T-cell (primary cell): ENCODE data around the gene AP1S3. TPM values are rescaled to one million over a fixed set of nuclear protein-coding genes. Genes with fewer than 3 reads are reported as not detected.
"Not testable (repeated sequence)": the region's sequence is repeated elsewhere in the genome, so short reads cannot be mapped to it uniquely, and the experiment has no call there.

Experiments
- ATAC-seq, 4 experiments: fragments of 200-7000 bp in 3 of 4; fragments of 150-1000 bp in 1 of 4; cut with Tn5 transposase; replicated peaks in 1 of 4; 1 replicate in 3 of 4; 2 replicates in 1 of 4; pipeline ENCODE4 v1.10.0; 2021; ENCODE audit warnings: moderate library complexity in 3 of 4, mild to moderate bottlenecking in 2 of 4, moderate number of reproducible peaks in 1 of 4
- CTCF ChIA-PET, 2 donors: fragments of 300-600 bp; sonication (Branson Sonifier 250); formaldehyde crosslinking; loops; one replicate each; lab custom pipeline; 2022; ENCODE audit warnings: antibody characterized with exemption in 2 of 2; lab: Charles Lee
- POLR2A ChIA-PET, 2 donors: fragments of 300-600 bp; sonication (Branson Sonifier 250); formaldehyde crosslinking; loops; one replicate each; lab custom pipeline; 2022; ENCODE audit warnings: antibody characterized with exemption in 2 of 2; lab: Charles Lee
- DNase-seq, 35 experiments: peaks; one replicate each; pipeline versions ENCODE4 v3.0.0 to v3.0.0-alpha.2; 2013 to 2023
- H3K27ac ChIP-seq: one replicate; pipeline ENCODE4 v1.5.1; 2013; ENCODE audit warnings: low read length
- H3K27me3 ChIP-seq, 2 experiments: replicated peaks in 1 of 2; 1 replicate in 1 of 2; 2 replicates in 1 of 2; pipeline versions ENCODE4 v1.6.1 to v1.7.0; 2013; ENCODE audit warnings: low read length in 1 of 2, mixed read lengths in 1 of 2; ENCODE audit not compliant: control insufficient read depth in 2 of 2, insufficient read depth in 2 of 2; ENCODE audit errors: extremely low read depth in 1 of 2
- H3K36me3 ChIP-seq, 2 donors: 1 replicate in 1 of 2; 2 replicates in 1 of 2; pipeline versions ENCODE4 v1.6.1 to v1.7.0; 2013; ENCODE audit warnings: low read length in 1 of 2; ENCODE audit not compliant: control insufficient read depth in 2 of 2, insufficient read depth in 1 of 2; ENCODE audit errors: extremely low read depth in 1 of 2
- H3K4me1 ChIP-seq, 2 experiments: 1 replicate in 1 of 2; 2 replicates in 1 of 2; pipeline versions ENCODE4 v1.6.1 to v1.7.0; 2013; ENCODE audit warnings: low read length in 2 of 2, mixed read lengths in 1 of 2; ENCODE audit not compliant: insufficient read depth in 2 of 2, control insufficient read depth in 1 of 2; ENCODE audit errors: extremely low read depth in 1 of 2
- H3K4me3 ChIP-seq, 2 donors: 1 replicate in 1 of 2; 2 replicates in 1 of 2; pipeline versions ENCODE4 v1.5.1 to v1.7.0; 2013; ENCODE audit warnings: mild to moderate bottlenecking in 2 of 2, low read length in 1 of 2, moderate library complexity in 1 of 2; ENCODE audit not compliant: control insufficient read depth in 1 of 2; ENCODE audit errors: extremely low read depth in 1 of 2
- H3K9me3 ChIP-seq: 2 replicates; pipeline ENCODE4 v1.7.0; 2013
- H3K27ac Mint-ChIP-seq, 2 donors: one replicate each; pipeline ENCODE4 v1.8.0; 2020 to 2021; ENCODE audit warnings: mild to moderate bottlenecking in 2 of 2, mixed read lengths in 2 of 2
- H3K27me3 Mint-ChIP-seq, 2 donors: one replicate each; pipeline ENCODE4 v1.8.0; 2021 to 2022; ENCODE audit warnings: mixed read lengths in 2 of 2
- H3K36me3 Mint-ChIP-seq: one replicate; pipeline ENCODE4 v1.8.0; 2021; ENCODE audit warnings: mixed read lengths
- H3K4me1 Mint-ChIP-seq, 3 donors: one replicate each; pipeline ENCODE4 v1.8.0; 2020 to 2022; ENCODE audit warnings: mixed read lengths in 3 of 3, mild to moderate bottlenecking in 1 of 3
- H3K4me3 Mint-ChIP-seq, 3 donors: one replicate each; pipeline ENCODE4 v1.8.0; 2020 to 2022; ENCODE audit warnings: mild to moderate bottlenecking in 3 of 3, mixed read lengths in 3 of 3, moderate library complexity in 3 of 3
- H3K9me3 Mint-ChIP-seq, 3 donors: one replicate each; pipeline ENCODE4 v1.8.0; 2020 to 2022; ENCODE audit warnings: mixed read lengths in 3 of 3
- WGBS: methylation state at CpG from one replicate; pipeline ENCODE4 v1.1.5; 2013; ENCODE audit warnings: missing lambda C conversion rate; ENCODE audit not compliant: insufficient coverage; 5-methylcytosine and 5-hydroxymethylcytosine counted together
- total RNA-seq, 35 experiments: library from RNA in 6 of 35; stranded (reverse) in 6 of 35; fragments of 120-200 nt in 1 of 35; gene quantifications; one replicate each; pipeline versions ENCODE4 v1.2.1 to v1.2.4 and lab custom pipeline; 2013 to 2026

The AP1S3 gene
- total RNA-seq, 5 donors from 2014 or later (not counting 1 experiment from before 2014, with no cell fraction given): 1.4 to 2.9 (median 1.8) TPM

- H3K9me3 Mint-ChIP-seq: no peaks in the 10 kb centered on the region
- H3K36me3 Mint-ChIP-seq: peaks cover 64% of the 10 kb centered on the region
- peaks cover 0 to 4% (median 4%) of the 10 kb centered on the region in 3 donors for H3K4me1 Mint-ChIP-seq
- no peaks in the 10 kb centered on the region for H3K27me3 ChIP-seq
- CTCF ChIA-PET: no interaction called here
- no peak overlapping the region for H3K27ac Mint-ChIP-seq
- no peak overlapping the region for H3K27ac ChIP-seq
- H3K36me3 ChIP-seq: peaks cover 7 to 52% of the 10 kb centered on the region in 2 donors
- no peaks in the 10 kb centered on the region for H3K27me3 Mint-ChIP-seq
- H3K4me3 ChIP-seq: no peak overlapping the region
- ATAC-seq: no peak
- no peaks in the 10 kb centered on the region for H3K4me1 ChIP-seq
- WGBS: no CpG with 5 or more reads among the region's 6 CpGs
- DNase-seq: no peak
- no peaks in the 10 kb centered on the region for H3K9me3 ChIP-seq
- POLR2A ChIA-PET: no interaction called here
- H3K4me3 Mint-ChIP-seq: no peak overlapping the region
Measured at GRCh38 chr2:223877721-223878410, 40.5 kb upstream of the AP1S3 start.

GRCh38 chr2:223873672-223874071 is 36.3 kb upstream of the AP1S3 start:
- H3K27me3 Mint-ChIP-seq: no peaks in the 10 kb centered on the region
- no peaks in the 10 kb centered on the region for H3K9me3 Mint-ChIP-seq
- ChIA-PET POLR2A (no interaction called here), CTCF (no interaction called here)
- H3K27ac ChIP-seq: no peak overlapping the region
- no peak overlapping the region for H3K4me3 ChIP-seq
- no peak for ATAC-seq
- peaks cover 60% of the 10 kb centered on the region for H3K36me3 Mint-ChIP-seq
- no peak overlapping the region for H3K27ac Mint-ChIP-seq
- no peaks in the 10 kb centered on the region for H3K4me1 Mint-ChIP-seq
- H3K36me3 ChIP-seq: peaks cover 0 to 38% of the 10 kb centered on the region in 2 donors
- H3K27me3 ChIP-seq: no peaks in the 10 kb centered on the region
- DNase-seq: no peak
- H3K4me3 Mint-ChIP-seq: no peak overlapping the region
- no CpG with 5 or more reads among the region's 3 CpGs for WGBS
- no peaks in the 10 kb centered on the region for H3K9me3 ChIP-seq
- H3K4me1 ChIP-seq: no peaks in the 10 kb centered on the region

- CTCF ChIA-PET, ATAC-seq, H3K9me3 ChIP-seq, H3K4me1 ChIP-seq, H3K9me3 Mint-ChIP-seq, H3K4me3 ChIP-seq, H3K27ac ChIP-seq, DNase-seq, H3K4me3 Mint-ChIP-seq, H3K27ac Mint-ChIP-seq, H3K27me3 Mint-ChIP-seq, H3K4me1 Mint-ChIP-seq, POLR2A ChIA-PET, H3K27me3 ChIP-seq: not testable (repeated sequence)
- WGBS: 100% methylated on average over 1 of the region's 2 CpGs
- peaks cover 0 to 29% of the 10 kb centered on the region in 2 donors for H3K36me3 ChIP-seq
- peaks cover 51% of the 10 kb centered on the region for H3K36me3 Mint-ChIP-seq
Measured at GRCh38 chr2:223872772-223873171, 35.4 kb upstream of the AP1S3 start.

GRCh38 chr2:223871661-223872060 is 34.3 kb upstream of the AP1S3 start:
- H3K36me3 ChIP-seq: peaks cover 0 to 18% of the 10 kb centered on the region in 2 donors
- H3K4me3 ChIP-seq, H3K27ac ChIP-seq, POLR2A ChIA-PET, H3K9me3 ChIP-seq, H3K4me1 ChIP-seq, ATAC-seq, H3K27me3 Mint-ChIP-seq, H3K27me3 ChIP-seq, H3K4me3 Mint-ChIP-seq, H3K9me3 Mint-ChIP-seq, DNase-seq, H3K27ac Mint-ChIP-seq, H3K4me1 Mint-ChIP-seq: not testable (repeated sequence)
- 98% methylated on average over 10 of the region's 12 CpGs for WGBS
- H3K36me3 Mint-ChIP-seq: peaks cover 40% of the 10 kb centered on the region
- CTCF ChIA-PET: interaction anchor here in 1 of 2 donors (0.7 kb wide), 1 partner anchor 1458 kb away, joined by 3 read pairs; no protein-coding TSS in a partner anchor

- peaks cover 7% of the 10 kb centered on the region in 3 donors for H3K4me1 Mint-ChIP-seq
- H3K27ac Mint-ChIP-seq: no peak overlapping the region
- no peaks in the 10 kb centered on the region for H3K9me3 ChIP-seq
- DNase-seq (no peak), ATAC-seq (no peak)
- no peak overlapping the region for H3K27ac ChIP-seq
- peaks cover 0 to 13% of the 10 kb centered on the region in 2 donors for H3K36me3 ChIP-seq
- WGBS: no CpG with 5 or more reads among the region's 7 CpGs
- H3K27me3 Mint-ChIP-seq: no peaks in the 10 kb centered on the region
- ChIA-PET CTCF (no interaction called here), POLR2A (interaction anchor here in 1 of 2 donors (0.5 kb wide), 1 partner anchor 54 kb away, joined by 4 read pairs; no protein-coding TSS in a partner anchor)
- peaks cover 0 to 2% of the 10 kb centered on the region in 2 experiments for H3K27me3 ChIP-seq
- no peak overlapping the region for H3K4me3 ChIP-seq
- no peaks in the 10 kb centered on the region for H3K9me3 Mint-ChIP-seq
- peaks cover 34% of the 10 kb centered on the region for H3K36me3 Mint-ChIP-seq
- peaks cover 6 to 7% of the 10 kb centered on the region in 2 experiments for H3K4me1 ChIP-seq
- H3K4me3 Mint-ChIP-seq: no peak overlapping the region
Measured at GRCh38 chr2:223870840-223871611, 33.6 kb upstream of the AP1S3 start.

GRCh38 chr2:223868005-223868404 is 30.6 kb upstream of the AP1S3 start:
- peaks cover 21 to 23% of the 10 kb centered on the region in 2 experiments for H3K4me1 ChIP-seq
- peaks cover 0 to 11% of the 10 kb centered on the region in 2 donors for H3K36me3 ChIP-seq
- H3K4me1 Mint-ChIP-seq: peaks cover 22 to 23% (median 23%) of the 10 kb centered on the region in 3 donors
- H3K27me3 Mint-ChIP-seq: no peaks in the 10 kb centered on the region
- H3K9me3 Mint-ChIP-seq: no peaks in the 10 kb centered on the region
- CTCF ChIA-PET: interaction anchor here (0.5 to 0.7 kb wide), 3 partner anchors 69 to 1116 kb away, joined by 3 to 4 read pairs (median 3); no protein-coding TSS in a partner anchor
- POLR2A ChIA-PET: interaction anchor here in 1 of 2 donors (0.5 kb wide), 1 partner anchor 316 kb away, joined by 4 read pairs; no protein-coding TSS in a partner anchor
- no peak overlapping the region for H3K4me3 Mint-ChIP-seq
- 100% methylated on average over 2 of the region's 3 CpGs for WGBS
- no peak for ATAC-seq
- H3K36me3 Mint-ChIP-seq: peaks cover 17% of the 10 kb centered on the region
- no peak for DNase-seq
- H3K27ac ChIP-seq: no peak overlapping the region
- no peak overlapping the region for H3K27ac Mint-ChIP-seq
- H3K27me3 ChIP-seq: peaks cover 0 to 2% of the 10 kb centered on the region in 2 experiments
- no peaks in the 10 kb centered on the region for H3K9me3 ChIP-seq
- H3K4me3 ChIP-seq: no peak overlapping the region
